Measurements from ENCODE around the gene CCDC92B.
"Not testable (repeated sequence)": the region's sequence is repeated elsewhere in the genome, so short reads cannot be mapped to it uniquely, and the experiment has no call there.

- TF ChIP-seq POLR2A (IDR thresholded peaks at IDR 0.05; ENCODE audit: low read depth, low read length); E2F8 (IDR thresholded peaks at IDR 0.05; ENCODE audit: low read depth, partially characterized antibody); RCOR1 (conservative IDR thresholded peaks at IDR 0.05; ENCODE audit: low read depth, low read length): not testable (repeated sequence)
Measured at GRCh38 chr17:2679247-2679646, 70.2 kb downstream of the CCDC92B start.

Measured in GM12878 (cell line).